ENCODE data around the gene INPP5J.
"Not testable (repeated sequence)": the region's sequence is repeated elsewhere in the genome, so short reads cannot be mapped to it uniquely, and the experiment has no call there.

INPP5J gene

DNA sequence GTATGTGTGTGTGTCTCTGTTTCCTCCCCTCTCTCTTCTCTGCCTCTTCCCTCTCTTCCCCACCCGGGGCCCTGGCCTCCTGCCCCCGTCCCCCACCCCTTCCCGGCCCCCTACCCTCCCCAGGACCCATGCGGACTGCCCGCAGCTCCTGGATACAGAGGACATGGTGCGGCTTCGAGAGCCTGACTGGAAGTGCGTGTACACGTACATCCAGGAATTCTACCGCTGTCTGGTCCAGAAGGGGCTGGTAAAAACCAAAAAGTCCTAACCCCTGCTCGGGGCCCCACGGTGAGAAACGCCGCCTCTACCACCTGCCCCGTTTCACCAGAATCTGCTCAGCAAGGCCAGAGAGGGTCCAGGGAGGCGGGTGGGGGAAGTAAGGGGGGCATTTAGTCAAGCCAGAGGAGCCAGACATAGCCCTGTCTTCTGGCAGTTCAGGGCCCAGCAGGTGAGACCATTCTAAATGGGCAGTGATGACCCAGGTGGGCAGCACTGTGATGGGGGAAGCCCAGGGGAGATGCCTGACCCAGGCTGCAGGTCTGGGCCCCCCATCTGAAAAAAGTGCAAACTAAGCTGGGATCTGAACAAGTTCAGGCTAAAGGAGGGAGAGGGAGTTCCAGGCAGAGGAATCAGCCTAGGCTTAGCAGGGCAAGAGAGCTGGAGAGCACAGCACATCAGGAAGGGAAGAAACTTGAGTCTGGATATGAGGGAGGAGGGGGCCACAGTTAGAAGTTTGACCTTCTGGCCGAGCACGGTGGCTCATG, 21.8 kb upstream of the INPP5J start:
- no peak for DNase-seq (ENCODE audit: low read depth)

- no peak for DNase-seq (ENCODE audit: low read depth)
Observed at GRCh38 chr22:31102441-31103081, 20.2 kb upstream of the INPP5J start.

GRCh38 chr22:31103111-31103510, 19.7 kb upstream of the INPP5J start:
- no peak for DNase-seq (ENCODE audit: low read depth)

DNA sequence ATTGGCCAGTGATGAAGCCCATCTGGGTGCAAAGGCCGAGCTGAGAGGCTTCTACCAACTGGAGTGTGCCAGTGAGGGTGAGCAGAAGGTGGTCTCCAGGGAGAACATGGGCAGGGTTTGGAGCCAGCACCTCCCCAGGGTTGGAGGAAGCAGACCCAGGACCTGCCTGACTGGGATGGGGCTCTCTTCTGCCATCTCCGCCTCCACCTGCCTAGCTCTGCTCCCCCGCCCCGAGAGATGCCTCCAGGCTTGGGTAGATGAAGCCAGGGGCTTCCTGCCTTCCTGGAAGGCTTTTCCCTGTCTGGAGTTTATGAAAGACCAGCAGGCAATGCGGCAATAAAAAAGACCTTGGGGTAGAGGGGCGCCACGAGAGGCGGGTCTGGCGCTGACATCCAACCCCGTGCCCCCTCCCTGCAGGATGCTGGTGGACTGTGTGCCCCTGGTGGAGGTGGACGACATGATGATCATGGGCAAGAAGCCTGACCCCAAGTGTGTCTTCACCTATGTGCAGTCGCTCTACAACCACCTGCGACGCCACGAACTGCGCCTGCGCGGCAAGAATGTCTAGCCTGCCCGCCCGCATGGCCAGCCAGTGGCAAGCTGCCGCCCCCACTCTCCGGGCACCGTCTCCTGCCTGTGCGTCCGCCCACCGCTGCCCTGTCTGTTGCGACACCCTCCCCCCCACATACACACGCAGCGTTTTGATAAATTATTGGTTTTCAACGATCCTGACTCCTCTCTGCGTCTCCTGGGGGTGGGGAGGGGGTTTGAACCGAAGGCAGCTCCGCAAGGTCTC, 18.7 kb upstream of the INPP5J start:
- no peak for DNase-seq (ENCODE audit: low read depth)

DNA sequence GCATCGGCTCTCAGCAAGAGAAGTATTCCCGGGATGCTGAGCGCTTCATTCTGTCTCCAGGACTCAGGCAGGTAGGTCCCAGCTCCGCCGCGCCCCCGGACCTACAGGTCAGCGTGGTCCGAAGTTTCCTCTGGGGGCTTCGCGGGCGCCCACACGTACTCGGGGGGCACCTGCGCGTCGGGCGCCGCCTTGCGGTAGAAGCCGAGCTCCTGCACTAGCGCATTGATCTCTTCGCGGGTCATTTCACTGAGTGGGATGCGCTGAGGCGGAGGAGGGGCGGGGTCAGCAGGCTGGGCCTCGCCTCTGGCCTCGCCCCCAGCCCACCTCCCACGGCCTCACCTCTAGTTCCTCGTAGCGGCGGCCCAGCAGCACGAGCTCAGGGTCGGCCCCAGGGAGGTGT, 17.9 kb upstream of the INPP5J start:
- no peak for DNase-seq (ENCODE audit: low read depth)

GRCh38 chr22:31105282-31105929, 17.4 kb upstream of the INPP5J start:
- DNase-seq (ENCODE audit: low read depth): no peak

- no peak for DNase-seq (ENCODE audit: low read depth)
Observed at GRCh38 chr22:31106001-31106571, 16.7 kb upstream of the INPP5J start.

GRCh38 chr22:31106731-31107177, 16.0 kb upstream of the INPP5J start:
- DNase-seq (ENCODE audit: low read depth): no peak

DNA sequence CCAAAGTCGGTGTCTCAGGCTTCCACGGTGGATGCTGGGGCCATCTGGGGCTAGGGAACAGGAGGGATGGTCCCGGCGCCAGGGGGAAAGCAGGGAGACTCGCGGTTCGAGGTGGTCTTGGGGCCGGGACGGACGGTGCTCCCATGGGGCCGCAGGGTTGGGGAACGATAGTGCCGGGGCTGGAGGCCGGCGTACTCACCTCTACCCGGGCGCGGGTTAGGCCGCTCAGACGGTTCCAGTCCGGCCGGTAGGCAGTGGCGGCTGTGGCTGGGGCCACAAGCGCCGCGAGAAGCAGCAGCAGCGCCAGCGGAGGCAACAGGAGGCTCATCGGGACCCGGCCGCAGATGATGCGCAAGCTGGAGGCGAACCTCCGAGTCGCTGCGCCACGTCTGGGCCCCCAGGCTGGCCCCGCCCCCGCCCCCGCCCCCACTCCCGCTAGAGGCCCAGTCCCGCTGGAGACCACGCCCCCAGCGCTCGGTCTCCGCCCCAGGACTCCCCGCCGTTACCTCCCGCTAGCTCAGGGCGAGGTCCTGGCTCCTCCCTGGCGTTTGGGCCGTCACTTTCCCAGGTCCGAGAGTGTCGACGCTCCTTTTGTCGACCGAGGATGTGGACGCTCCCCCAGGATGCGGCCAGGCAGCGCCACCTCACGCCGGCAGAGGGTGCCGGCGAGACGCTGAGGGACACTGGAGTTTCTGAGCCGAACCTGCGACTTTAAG, 15.4 kb upstream of the INPP5J start, which contains the start of gene SELENOM:
Gene SELENOM (minus strand): TSS at position 391 of the 716 bp plus-strand sequence. CDS start 63 bp downstream, at position 328.
- peak; percentile 79 for DNase-seq (ENCODE audit: low read depth)

DNA sequence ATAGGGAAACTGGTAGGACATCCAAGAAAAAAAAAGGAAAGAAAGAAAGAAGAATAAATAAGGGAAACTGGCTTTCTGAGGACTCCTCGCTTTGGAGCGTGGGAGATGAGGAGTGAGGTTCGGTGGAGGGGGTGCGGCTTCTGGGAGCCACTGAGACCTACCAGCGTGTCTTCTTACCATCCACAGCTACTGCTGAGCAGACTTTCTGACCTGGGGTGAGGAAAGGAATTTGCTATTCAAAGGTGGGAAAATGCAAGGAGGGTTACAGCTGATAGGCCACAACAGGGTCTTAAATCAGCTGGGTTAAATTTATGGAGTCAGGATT, 14.9 kb upstream of the INPP5J start:
- no peak for DNase-seq (ENCODE audit: low read depth)

DNA sequence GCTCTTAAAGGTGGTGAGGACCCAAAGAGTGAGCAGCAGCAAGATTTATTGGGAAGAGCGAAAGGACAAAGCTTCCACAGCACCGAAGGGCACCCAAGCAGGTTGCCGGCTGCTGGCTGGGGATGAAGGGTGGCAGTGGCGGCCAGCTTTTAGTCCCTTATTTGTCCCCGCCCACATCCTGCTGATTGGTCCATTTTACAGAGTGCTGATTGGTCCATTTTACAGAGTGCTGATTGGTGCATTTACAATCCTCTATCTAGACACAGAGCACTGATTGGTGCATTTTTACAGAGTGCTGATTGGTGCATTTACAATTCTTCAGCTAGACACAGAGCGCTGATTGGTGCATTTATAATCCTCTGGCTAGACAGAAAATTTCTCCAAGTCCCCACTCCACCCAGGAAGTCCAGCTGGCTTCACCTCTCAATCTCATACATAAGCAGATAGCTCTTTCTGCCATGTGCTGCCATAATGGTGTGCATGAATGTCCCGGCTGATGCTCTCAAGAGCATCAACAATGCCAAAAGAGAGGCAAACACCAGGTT, 10.1 kb upstream of the INPP5J start:
- DNase-seq (ENCODE audit: low read depth): not testable (repeated sequence)

DNA sequence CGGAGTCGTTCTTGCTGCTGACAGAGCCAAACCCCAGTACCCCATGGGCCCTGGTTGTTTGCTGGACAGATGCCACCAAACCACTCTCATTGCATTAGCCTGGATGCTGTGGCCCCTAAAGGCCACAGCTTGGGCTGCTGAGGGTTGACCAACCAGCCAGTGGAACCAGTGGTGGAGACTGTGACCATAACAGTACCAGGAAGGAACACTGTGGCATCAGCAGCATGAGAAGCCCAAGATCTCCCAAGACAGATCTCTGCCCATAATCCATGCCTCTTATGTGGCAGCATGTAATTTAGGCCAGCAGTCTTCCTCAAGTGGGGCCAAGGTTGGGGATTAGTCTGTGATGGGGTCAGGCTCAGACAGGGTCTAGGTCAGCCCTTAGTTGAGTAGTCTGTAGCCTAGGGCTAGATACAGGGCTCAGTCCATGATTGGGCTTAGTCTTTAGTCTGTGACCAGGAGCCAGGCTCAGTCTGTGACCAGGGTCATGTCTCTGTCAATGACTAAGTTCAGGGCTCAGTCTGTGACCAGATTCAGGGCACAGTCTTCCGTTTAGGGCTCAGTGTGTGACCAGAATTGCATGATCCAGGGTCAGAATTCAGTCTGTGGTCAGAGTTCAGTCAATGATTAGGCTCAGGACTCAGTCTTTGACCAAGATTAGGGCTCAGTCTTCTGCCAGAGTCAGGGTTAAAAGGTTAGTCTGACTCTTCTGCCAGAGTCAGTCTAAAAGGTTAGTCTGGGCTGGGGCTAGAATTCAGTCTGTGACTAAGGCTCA, 4.5 kb upstream of the INPP5J start:
- DNase-seq (ENCODE audit: low read depth): no peak

GRCh38 chr22:31119026-31119717, 3.6 kb upstream of the INPP5J start:
- no peak for DNase-seq (ENCODE audit: low read depth)

DNA sequence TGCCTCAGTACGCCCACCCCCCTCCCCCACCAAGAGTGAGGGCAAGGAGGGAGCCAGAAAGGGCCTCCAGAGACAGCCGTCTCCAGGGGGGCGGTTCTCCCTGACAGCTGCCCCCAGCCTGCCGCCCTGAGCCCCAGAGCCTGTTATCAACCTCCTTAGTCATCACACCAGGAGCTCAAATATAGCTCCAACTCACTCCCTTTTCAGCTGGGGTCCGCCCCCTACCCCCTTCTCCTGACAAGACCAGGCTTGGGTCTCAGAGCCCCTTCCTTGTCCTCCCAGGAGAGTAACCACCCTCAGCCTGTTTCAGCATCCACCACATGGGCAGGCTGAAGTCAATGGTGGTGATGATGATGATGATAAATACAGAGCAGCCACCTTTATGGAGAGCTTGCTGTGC, 2.5 kb upstream of the INPP5J start:
- DNase-seq (ENCODE audit: low read depth): no peak

DNA sequence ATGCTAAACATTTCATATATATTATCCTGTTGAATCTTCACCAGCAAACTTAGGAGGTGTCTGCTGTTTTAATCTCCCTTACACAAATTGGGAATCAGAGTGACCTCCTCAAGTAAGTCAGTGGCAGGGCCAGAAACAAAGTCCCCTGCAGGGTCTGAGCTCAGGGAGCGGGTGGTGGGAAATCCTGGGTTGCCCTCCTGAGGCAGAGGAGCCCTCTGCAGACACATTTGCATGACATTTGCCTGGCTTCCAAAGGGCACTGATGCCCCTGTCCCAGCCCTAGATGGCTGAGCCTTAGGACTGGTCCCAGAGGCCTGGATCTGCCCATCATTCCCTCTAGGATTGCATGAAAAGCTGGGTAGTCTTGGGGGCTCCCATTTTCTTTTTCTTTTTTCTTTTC, 2.1 kb upstream of the INPP5J start:
- DNase-seq (ENCODE audit: low read depth): no peak

DNA sequence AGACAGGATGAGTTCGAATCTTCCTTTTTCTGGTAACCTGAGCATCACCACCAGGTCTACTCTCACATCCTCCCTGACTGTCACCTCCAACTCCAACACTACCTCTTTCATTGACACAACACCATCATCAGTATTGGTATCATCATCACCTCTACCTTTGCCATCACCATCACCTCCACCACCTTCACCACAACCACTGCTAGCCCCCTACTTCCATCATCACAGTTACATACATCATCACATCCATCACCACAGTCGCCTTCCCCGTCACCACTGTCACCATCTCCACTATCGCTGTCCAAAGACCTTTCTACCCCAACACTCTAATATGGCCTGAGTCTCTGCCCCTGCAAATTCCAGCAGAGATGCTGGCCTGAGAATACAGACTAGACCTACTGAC, 1.4 kb upstream of the INPP5J start:
- DNase-seq (ENCODE audit: low read depth): no peak

DNA sequence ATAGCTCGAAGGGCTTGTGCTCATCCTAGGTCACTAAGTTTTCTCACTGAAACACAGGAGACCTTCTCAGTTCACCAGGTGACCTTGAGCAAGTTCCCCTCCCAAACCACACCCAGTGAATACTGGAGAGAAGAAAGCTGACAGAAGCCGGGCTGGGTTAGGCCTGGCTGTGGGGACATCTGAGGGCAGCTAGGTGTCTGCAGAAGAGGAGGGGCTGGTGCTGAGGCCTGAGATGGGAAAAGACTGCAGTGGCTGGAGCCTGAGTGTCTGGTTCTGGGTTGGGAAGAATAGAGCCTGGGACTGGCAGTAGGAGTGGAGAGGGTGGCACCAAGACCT, 602 bp upstream of the INPP5J start:
- DNase-seq (ENCODE audit: low read depth): no peak

- no peak for DNase-seq (ENCODE audit: low read depth)
Observed at GRCh38 chr22:31123292-31123602, 481 bp downstream of the INPP5J start.

DNA sequence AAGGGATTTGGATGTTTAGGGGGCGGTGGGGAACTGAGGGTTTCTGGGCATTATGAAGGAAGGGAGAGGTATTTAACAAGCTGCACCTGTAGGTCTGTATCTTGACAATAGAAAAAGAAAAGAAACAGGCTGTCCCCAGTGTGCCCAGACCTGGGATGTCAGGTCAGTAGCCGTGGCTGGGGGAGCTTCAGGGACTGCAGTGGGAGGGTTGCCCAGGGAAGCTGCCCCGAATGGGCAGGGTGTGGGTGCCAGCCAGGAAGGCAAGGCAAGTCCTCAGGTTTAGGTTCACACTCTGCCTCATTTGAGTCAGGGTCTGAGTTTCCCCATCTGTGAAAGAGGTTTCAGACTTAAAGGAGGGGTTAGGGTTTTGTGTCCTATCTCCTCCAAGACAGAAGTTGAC, 1.5 kb downstream of the INPP5J start:
- no peak for DNase-seq (ENCODE audit: low read depth)
